H1 (cell line): ENCODE data around the gene TCP11.

ENCODE experiments used
- CTCF ChIP-seq, 3 experiments: IDR thresholded peaks; 1 replicate in 2 of 3; 2 replicates in 1 of 3; pipeline versions ENCODE4 v1.5.1 to v1.6.1; 2011; ENCODE audit warnings: low read length in 3 of 3, mild to moderate bottlenecking in 3 of 3, inconsistent platforms in 2 of 3, low read depth in 1 of 3, moderate library complexity in 1 of 3; ENCODE audit not compliant: insufficient read depth in 1 of 3; ENCODE audit errors: control extremely low read depth in 1 of 3
- EGR1 ChIP-seq: IDR thresholded peaks from 2 replicates; pipeline ENCODE4 v1.6.1; 2011; ENCODE audit warnings: low read depth, low read length, borderline replicate concordance
- EP300 ChIP-seq, 2 experiments: IDR thresholded peaks; 1 replicate in 1 of 2; 2 replicates in 1 of 2; pipeline ENCODE4 v1.6.1; 2011 to 2012; ENCODE audit warnings: low read depth in 2 of 2, low read length in 2 of 2, mild to moderate bottlenecking in 2 of 2, borderline replicate concordance in 1 of 2, inconsistent platforms in 1 of 2, moderate library complexity in 1 of 2
- KDM5A ChIP-seq: fragments of 200-600 bp; IDR thresholded peaks from 2 replicates; pipeline ENCODE4 v1.7.1; 2012; ENCODE audit warnings: mild to moderate bottlenecking, low read length, inconsistent platforms, mixed read lengths
- RFX5 ChIP-seq: IDR thresholded peaks from 2 replicates; pipeline ENCODE4 v1.6.1; 2011; ENCODE audit warnings: low read depth, low read length, improper control_type of control experiment, borderline replicate concordance

- TF ChIP-seq EP300 (IDR thresholded peaks at IDR 0.05; ENCODE audit: borderline replicate concordance in 1 of 2, low read depth in 2 of 2, low read length in 2 of 2): no peak
- TF ChIP-seq KDM5A: no peak
- no peak for TF ChIP-seq RFX5
- no peak for TF ChIP-seq CTCF (IDR thresholded peaks at IDR 0.05; ENCODE audit: control extremely low read depth in 1 of 3, insufficient read depth in 1 of 3, low read depth in 1 of 3, low read length in 3 of 3)
- no peak for TF ChIP-seq EGR1
These were observed 49.2 kb upstream of the TCP11 start for GRCh38 chr6:35190306-35190705.
